Panc1 (cell line): ENCODE measurements around the gene LENEP. TPM values are rescaled to one million over a fixed set of nuclear protein-coding genes. Genes with fewer than 3 reads are reported as not detected.
A peak's percentile ranks its signal among the peaks of the same experiment; 100 is the strongest.

Source experiments
- ATAC-seq: fragments of 200-7000 bp; cut with Tn5 transposase; 2 replicates; pipeline ENCODE4 v1.9.1; 2020; ENCODE audit warnings: mild to moderate bottlenecking, moderate library complexity
- BruUV-seq: library from RNA; stranded (reverse); fragments of 400-500 nt; replicated peaks from 2 replicates; lab custom pipeline; 2021; lab: Mats Ljungman, UMichigan
- CTCF ChIA-PET: fragments of 300-600 bp; sonication (Branson Sonifier 250); formaldehyde crosslinking; loops from one replicate; lab custom pipeline; 2022; ENCODE audit warnings: antibody characterized with exemption; lab: Charles Lee
- POLR2A ChIA-PET: fragments of 300-600 bp; sonication (Branson Sonifier 250); formaldehyde crosslinking; loops from one replicate; lab custom pipeline; 2022; ENCODE audit warnings: antibody characterized with exemption; lab: Charles Lee
- DNase-seq: peaks from one replicate; pipeline ENCODE4 v3.0.0-alpha.2; 2010; ENCODE audit warnings: low read depth, low spot score
- H3K27ac ChIP-seq: 2 replicates; pipeline ENCODE4 v1.5.1; 2011; ENCODE audit warnings: mild to moderate bottlenecking, low read length, inconsistent platforms
- H3K27me3 ChIP-seq: fragments of 200-500 bp; sonication (Bioruptor generic); 2 replicates; pipeline ENCODE4 v1.6.0; 2014; ENCODE audit warnings: low read length, inconsistent platforms; ENCODE audit not compliant: control insufficient read depth, insufficient read depth
- H3K36me3 ChIP-seq: fragments of 200-500 bp; sonication (Bioruptor generic); 2 replicates; pipeline ENCODE4 v1.5.1; 2014; ENCODE audit warnings: inconsistent platforms, mild to moderate bottlenecking, low read length, moderate library complexity; ENCODE audit not compliant: control insufficient read depth, insufficient read depth
- H3K4me1 ChIP-seq: 2 replicates; pipeline ENCODE4 v1.5.1; 2011; ENCODE audit warnings: inconsistent platforms, mild to moderate bottlenecking, low read length, moderate library complexity; ENCODE audit not compliant: control insufficient read depth, insufficient read depth
- H3K4me3 ChIP-seq, 2 experiments: 2 replicates each; pipeline ENCODE4 v1.5.1; 2011 to 2012; ENCODE audit warnings: low read depth in 2 of 2, low read length in 2 of 2, mild to moderate bottlenecking in 2 of 2, inconsistent platforms in 1 of 2, moderate library complexity in 1 of 2
- H3K9me3 ChIP-seq: fragments of 200-500 bp; sonication (Bioruptor generic); 2 replicates; pipeline ENCODE4 v1.5.1; 2014; ENCODE audit warnings: low read depth, mild to moderate bottlenecking, inconsistent platforms, low read length, moderate library complexity; ENCODE audit not compliant: control insufficient read depth, insufficient read depth
- CTCF ChIP-seq: fragments of 450-650 bp; IDR thresholded peaks from 2 replicates; pipeline ENCODE4 v1.5.1; 2017; ENCODE audit warnings: mild to moderate bottlenecking
- POLR2AphosphoS5 ChIP-seq: IDR thresholded peaks from 2 replicates; pipeline ENCODE4 v1.6.1; 2012; ENCODE audit warnings: mild to moderate bottlenecking, low read depth, low read length, moderate library complexity
- REST ChIP-seq, 2 experiments: IDR thresholded peaks; 2 replicates each; pipeline ENCODE4 v1.6.1; 2011 to 2012; ENCODE audit warnings: low read depth in 2 of 2, control low read depth in 1 of 2, low read length in 1 of 2, mild to moderate bottlenecking in 1 of 2, moderate library complexity in 1 of 2; ENCODE audit not compliant: insufficient read depth in 1 of 2
- SIN3A ChIP-seq: IDR thresholded peaks from 2 replicates; pipeline ENCODE4 v1.6.1; 2012; ENCODE audit warnings: low read depth, mild to moderate bottlenecking, low read length, moderate library complexity, borderline replicate concordance; ENCODE audit not compliant: insufficient read depth
- TCF7L2 ChIP-seq: IDR thresholded peaks from 2 replicates; pipeline ENCODE4 v1.6.1; 2011; ENCODE audit warnings: mild to moderate bottlenecking, low read depth, low read length, inconsistent platforms
- in situ Hi-C: cut with HindIII; loops from 2 replicates; pipeline ENCODE4 v1.10.0; 2016; ENCODE audit warnings: low sequenced_read_pairs, low pct_unique_long_range_greater_than_20kb
- intact Hi-C: fragments of 100-400 bp; cut with micrococcal nuclease; formaldehyde crosslinking; loops from one replicate; pipeline ENCODE4 v1.10.0; 2022; ENCODE audit not compliant: unreplicated experiment
- total RNA-seq: library from RNA; stranded (reverse); gene quantifications from one replicate; pipeline ENCODE4 v1.2.1, GENCODE V29; 2021; ENCODE audit not compliant: unreplicated experiment

LENEP gene
- total RNA-seq, 1 experiment from 2014 or later: 0.67 TPM

GRCh38 chr1:154972517-154973343 lies 20.7 kb upstream of the LENEP start:
- H3K36me3 ChIP-seq: no peaks in the 10 kb centered on the region; the same call in none of the 2 replicates
- ATAC-seq: peak; percentile 25
- DNase-seq: peak; percentile 93
- ChIA-PET POLR2A (interaction anchor here (0.8 kb wide), 1 partner anchor 9 kb away, joined by 4 read pairs; no protein-coding TSS in a partner anchor), CTCF (interaction anchor here (0.6 to 1.0 kb wide), 2 partner anchors 45 to 56 kb away, joined by 4 to 5 read pairs; no protein-coding TSS in a partner anchor)
- in situ Hi-C loops (no loop called here), intact Hi-C loops (no loop called here)
- no peaks in the 10 kb centered on the region for H3K9me3 ChIP-seq
- H3K4me1 ChIP-seq: peaks cover 51% of the 10 kb centered on the region
- TSS peak; percentile 64 for BruUV-seq
- TF ChIP-seq CTCF (no peak), SIN3A (no peak), TCF7L2 (no peak), POLR2AphosphoS5 (no peak; the same call in 1 of the 2 replicates), REST (IDR thresholded peaks at IDR 0.05; ENCODE audit: insufficient read depth in 1 of 2, low read depth in 2 of 2, low read length in 1 of 2) (no peak)
- peak overlapping the region; percentile 77 to 88 for H3K4me3 ChIP-seq
- peak overlapping the region; percentile 98 for H3K27ac ChIP-seq
- H3K27me3 ChIP-seq: no peaks in the 10 kb centered on the region

- no peaks in the 10 kb centered on the region for H3K27me3 ChIP-seq
- CTCF ChIA-PET: interaction anchor here (0.6 to 1.0 kb wide), 5 partner anchors 19 to 55 kb away, joined by 3 to 17 read pairs (median 4); no protein-coding TSS in a partner anchor
- H3K27ac ChIP-seq: peak overlapping the region; percentile 98
- H3K4me3 ChIP-seq: peak overlapping the region; percentile 77 to 88
- POLR2A ChIA-PET: interaction anchor here (0.7 to 1.2 kb wide), 6 partner anchors 9 to 264 kb away, joined by 3 to 15 read pairs (median 4); partner anchors contain the start of genes FLAD1 and PBXIP1
- intact Hi-C loops: no loop called here
- in situ Hi-C loops: no loop called here
- ATAC-seq (peak; percentile 38), DNase-seq (peak; percentile 97)
- H3K4me1 ChIP-seq: peaks cover 51% of the 10 kb centered on the region
- H3K9me3 ChIP-seq: no peaks in the 10 kb centered on the region
- TF ChIP-seq REST (IDR thresholded peaks at IDR 0.05; ENCODE audit: insufficient read depth in 1 of 2, low read depth in 2 of 2, low read length in 1 of 2) (peak in 1 of 2 experiments; percentile 34; a peak in 1 of 4 replicates), POLR2AphosphoS5 (peak; percentile 77), TCF7L2 (no peak)
- BruUV-seq: no TSS peak
- H3K36me3 ChIP-seq: peaks cover 6% of the 10 kb centered on the region
Observed at GRCh38 chr1:154973344-154974101, 19.9 kb upstream of the LENEP start.
